Common myeloid progenitor, CD34-positive (primary cell): ENCODE measurements around the gene PTCHD1.

Experiments
- CTCF ChIA-PET: fragments of 350-600 bp; sonication (Branson Sonifier 250); formaldehyde crosslinking; loops from one replicate; lab custom pipeline; 2021; ENCODE audit warnings: antibody characterized with exemption; lab: Charles Lee
- POLR2A ChIA-PET: fragments of 350-600 bp; sonication (Branson Sonifier 250); formaldehyde crosslinking; loops from one replicate; lab custom pipeline; 2021; ENCODE audit warnings: antibody characterized with exemption; lab: Charles Lee
- DNase-seq, 3 donors: peaks; one replicate each; pipeline versions ENCODE4 v3.0.0 to v3.0.0-alpha.2; 2013
- H3K27ac ChIP-seq, 2 experiments: 1 replicate in 1 of 2; 2 replicates in 1 of 2; pipeline ENCODE4 v1.7.0; 2013; ENCODE audit warnings: inconsistent platforms in 2 of 2, low read length in 2 of 2, mild to moderate bottlenecking in 2 of 2, low read depth in 1 of 2, moderate library complexity in 1 of 2; ENCODE audit not compliant: severe bottlenecking in 2 of 2, insufficient read depth in 1 of 2, poor library complexity in 1 of 2
- H3K27me3 ChIP-seq, 5 experiments: replicated peaks in 2 of 5; 1 replicate in 3 of 5; 2 replicates in 2 of 5; pipeline versions ENCODE4 v1.6.1 to v1.7.0; 2013; ENCODE audit warnings: low read length in 4 of 5, mild to moderate bottlenecking in 2 of 5, moderate library complexity in 2 of 5, inconsistent platforms in 1 of 5; ENCODE audit not compliant: insufficient read depth in 5 of 5, control insufficient read depth in 4 of 5
- H3K36me3 ChIP-seq, 4 experiments: 1 replicate in 2 of 4; 2 replicates in 2 of 4; pipeline versions ENCODE4 v1.6.1 to v1.7.0; 2013; ENCODE audit warnings: low read length in 3 of 4, control low read depth in 1 of 4, mild to moderate bottlenecking in 1 of 4; ENCODE audit not compliant: control insufficient read depth in 4 of 4, insufficient read depth in 4 of 4
- H3K4me1 ChIP-seq, 4 experiments: 1 replicate in 3 of 4; 2 replicates in 1 of 4; pipeline versions ENCODE4 v1.6.1 to v1.7.1; 2013; ENCODE audit warnings: low read length in 3 of 4, mild to moderate bottlenecking in 3 of 4, control low read depth in 1 of 4, inconsistent platforms in 1 of 4, moderate library complexity in 1 of 4; ENCODE audit not compliant: control insufficient read depth in 4 of 4, insufficient read depth in 4 of 4; ENCODE audit errors: control extremely low read depth in 1 of 4
- H3K4me3 ChIP-seq, 7 experiments: 1 replicate in 4 of 7; 2 replicates in 3 of 7; pipeline versions ENCODE4 v1.5.1 to v1.7.0; 2013; ENCODE audit warnings: mild to moderate bottlenecking in 7 of 7, low read length in 6 of 7, moderate library complexity in 6 of 7, inconsistent platforms in 2 of 7, low read depth in 2 of 7, control low read depth in 1 of 7; ENCODE audit not compliant: insufficient read depth in 4 of 7, control insufficient read depth in 1 of 7; ENCODE audit errors: extremely low read depth in 1 of 7
- H3K9me3 ChIP-seq, 5 experiments: 1 replicate in 4 of 5; 2 replicates in 1 of 5; pipeline versions ENCODE4 v1.6.1 to v1.7.1; 2013; ENCODE audit warnings: low read length in 4 of 5, mild to moderate bottlenecking in 2 of 5, inconsistent platforms in 1 of 5, low read depth in 1 of 5, moderate library complexity in 1 of 5; ENCODE audit not compliant: control insufficient read depth in 4 of 5, insufficient read depth in 2 of 5; ENCODE audit errors: control extremely low read depth in 1 of 5
- WGBS: methylation state at CpG from one replicate; pipeline ENCODE4 v1.1.5; 2013; ENCODE audit not compliant: insufficient coverage; 5-methylcytosine and 5-hydroxymethylcytosine counted together

Gene PTCHD1

GRCh38 chrX:23344904-23345271 lies 10.2 kb downstream of the PTCHD1 start:
- Histone ChIP-seq H3K27me3 (peaks cover 0 to 26% (median 0%) of the 10 kb centered on the region in 5 experiments), H3K4me1 (peaks cover 0 to 2% (median 0%) of the 10 kb centered on the region in 4 experiments), H3K4me3 (no peak overlapping the region), H3K9me3 (no peaks in the 10 kb centered on the region), H3K27ac (no peak overlapping the region), H3K36me3 (no peaks in the 10 kb centered on the region)
- 86% methylated on average over 1 of the region's 2 CpGs for WGBS
- ChIA-PET POLR2A (no interaction called here), CTCF (no interaction called here)
- DNase-seq, result no peak

DNA sequence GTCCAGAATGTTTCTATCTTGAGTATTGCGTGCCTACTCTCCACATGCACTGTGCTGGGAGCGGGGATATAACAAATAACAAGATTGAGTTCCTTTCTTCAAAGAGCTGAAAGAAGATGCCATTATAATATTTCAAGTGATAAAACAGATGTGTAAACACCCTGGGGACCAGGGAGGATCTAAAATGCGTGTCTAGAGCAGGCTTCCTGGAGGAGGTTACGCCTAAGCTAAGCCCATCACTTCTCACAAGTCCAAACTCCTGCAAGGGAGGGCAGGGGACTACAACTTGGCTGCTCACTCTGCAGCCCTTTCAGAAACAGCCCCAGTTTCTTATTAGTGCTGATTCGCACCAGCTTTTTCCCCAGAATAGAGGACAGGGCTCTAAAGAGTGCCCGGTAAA lies 21.5 kb downstream of the PTCHD1 start:
- 89% methylated on average over 6 of the region's 6 CpGs for WGBS
- POLR2A ChIA-PET, result no interaction called here
- CTCF ChIA-PET, result no interaction called here

GRCh38 chrX:23364416-23364815 lies 29.8 kb downstream of the PTCHD1 start:
- H3K27me3 ChIP-seq, result no peaks in the 10 kb centered on the region
- H3K9me3 ChIP-seq, result no peaks in the 10 kb centered on the region
- no peak for DNase-seq
- no peak overlapping the region for H3K4me3 ChIP-seq
- CTCF ChIA-PET, result interaction anchor here (1.8 kb wide), 1 partner anchor 131 kb away, joined by 3 read pairs; no protein-coding TSS in a partner anchor
- 89% methylated on average over 3 of the region's 3 CpGs for WGBS
- H3K4me1 ChIP-seq, result peaks cover 0 to 24% (median 2%) of the 10 kb centered on the region in 4 experiments
- POLR2A ChIA-PET, result no interaction called here
- no peaks in the 10 kb centered on the region for H3K36me3 ChIP-seq
- no peak overlapping the region for H3K27ac ChIP-seq

More for the DNA sequence above, 21.5 kb downstream of the PTCHD1 start:
- no peaks in the 10 kb centered on the region for H3K9me3 ChIP-seq
- H3K4me3 ChIP-seq, result no peak overlapping the region
- no peaks in the 10 kb centered on the region for H3K27me3 ChIP-seq
- no peak overlapping the region for H3K27ac ChIP-seq
- H3K4me1 ChIP-seq, result no peaks in the 10 kb centered on the region
- H3K36me3 ChIP-seq, result no peaks in the 10 kb centered on the region
- DNase-seq, result no peak

DNA sequence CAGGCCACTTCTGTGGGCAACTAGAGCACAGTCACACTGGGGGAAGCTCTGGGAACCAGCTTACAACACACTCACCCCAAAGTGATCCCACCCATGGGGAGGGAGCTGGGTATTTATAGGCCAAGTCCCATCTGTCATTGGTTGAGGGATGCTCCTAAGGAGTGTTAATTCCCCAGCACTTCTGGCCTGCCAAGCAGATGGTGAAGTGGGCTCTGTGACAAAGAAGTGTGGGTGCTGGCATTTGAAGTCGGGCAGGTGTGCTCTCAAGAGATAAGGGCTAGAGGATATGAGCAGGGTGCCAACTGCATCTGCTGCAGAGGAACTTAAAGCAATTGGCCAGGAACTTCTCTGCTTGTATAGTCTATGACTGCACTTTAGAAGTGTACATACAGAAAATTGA lies 30.9 kb downstream of the PTCHD1 start:
- peak; percentile 85 to 98 (median 95) for DNase-seq
- no peaks in the 10 kb centered on the region for H3K36me3 ChIP-seq
- POLR2A ChIA-PET, result interaction anchor here (1.4 kb wide), 1 partner anchor 15 kb away, joined by 5 read pairs; no protein-coding TSS in a partner anchor
- no peak overlapping the region for H3K4me3 ChIP-seq
- peaks cover 0 to 24% (median 2%) of the 10 kb centered on the region in 4 experiments for H3K4me1 ChIP-seq
- H3K9me3 ChIP-seq, result no peaks in the 10 kb centered on the region
- CTCF ChIA-PET, result interaction anchor here (1.8 kb wide), 1 partner anchor 130 kb away, joined by 3 read pairs; no protein-coding TSS in a partner anchor
- WGBS, result no CpG with 5 or more reads among the region's 1 CpG
- H3K27me3 ChIP-seq, result no peaks in the 10 kb centered on the region
- H3K27ac ChIP-seq, result no peak overlapping the region

DNA sequence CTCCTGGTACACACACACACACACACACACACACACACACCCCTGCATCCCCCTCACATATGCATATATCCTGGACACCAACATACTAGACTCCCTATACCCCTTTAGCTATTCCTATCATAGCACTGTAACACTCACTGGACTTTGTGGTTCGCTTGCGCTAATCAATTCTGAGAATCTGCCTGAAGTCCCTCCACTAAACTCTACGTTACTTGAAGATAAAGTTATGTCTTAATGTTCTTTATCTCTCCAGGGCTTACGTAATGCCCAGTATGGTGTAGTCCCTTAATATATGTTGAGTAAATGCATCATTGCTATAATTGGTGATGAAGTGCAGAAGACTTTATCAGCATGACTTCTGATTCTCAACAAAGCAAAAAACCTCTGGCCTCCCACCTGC lies 32.3 kb downstream of the PTCHD1 start:
- Histone ChIP-seq H3K27ac (no peak overlapping the region), H3K36me3 (no peaks in the 10 kb centered on the region), H3K27me3 (no peaks in the 10 kb centered on the region), H3K4me1 (peaks cover 0 to 24% (median 2%) of the 10 kb centered on the region in 4 experiments), H3K4me3 (no peak overlapping the region), H3K9me3 (no peaks in the 10 kb centered on the region)
- POLR2A ChIA-PET, result no interaction called here
- DNase-seq, result no peak
- CTCF ChIA-PET, result no interaction called here
- WGBS, result no CpG with 5 or more reads among the region's 4 CpGs

- 36% methylated on average over 3 of the region's 6 CpGs for WGBS
- Histone ChIP-seq H3K36me3 (no peaks in the 10 kb centered on the region), H3K9me3 (no peaks in the 10 kb centered on the region), H3K27me3 (peaks cover 0 to 6% (median 0%) of the 10 kb centered on the region in 5 experiments), H3K4me1 (peaks cover 0 to 22% (median 2%) of the 10 kb centered on the region in 4 experiments), H3K27ac (no peak overlapping the region), H3K4me3 (no peak overlapping the region)
- DNase-seq, result peak in 2 of 3 donors; percentile 13
- POLR2A ChIA-PET, result no interaction called here
- CTCF ChIA-PET, result interaction anchor here (2.4 kb wide), 1 partner anchor 9 kb away, joined by 5 read pairs; no protein-coding TSS in a partner anchor
Measured at GRCh38 chrX:23369027-23369426, 34.4 kb downstream of the PTCHD1 start.

DNA sequence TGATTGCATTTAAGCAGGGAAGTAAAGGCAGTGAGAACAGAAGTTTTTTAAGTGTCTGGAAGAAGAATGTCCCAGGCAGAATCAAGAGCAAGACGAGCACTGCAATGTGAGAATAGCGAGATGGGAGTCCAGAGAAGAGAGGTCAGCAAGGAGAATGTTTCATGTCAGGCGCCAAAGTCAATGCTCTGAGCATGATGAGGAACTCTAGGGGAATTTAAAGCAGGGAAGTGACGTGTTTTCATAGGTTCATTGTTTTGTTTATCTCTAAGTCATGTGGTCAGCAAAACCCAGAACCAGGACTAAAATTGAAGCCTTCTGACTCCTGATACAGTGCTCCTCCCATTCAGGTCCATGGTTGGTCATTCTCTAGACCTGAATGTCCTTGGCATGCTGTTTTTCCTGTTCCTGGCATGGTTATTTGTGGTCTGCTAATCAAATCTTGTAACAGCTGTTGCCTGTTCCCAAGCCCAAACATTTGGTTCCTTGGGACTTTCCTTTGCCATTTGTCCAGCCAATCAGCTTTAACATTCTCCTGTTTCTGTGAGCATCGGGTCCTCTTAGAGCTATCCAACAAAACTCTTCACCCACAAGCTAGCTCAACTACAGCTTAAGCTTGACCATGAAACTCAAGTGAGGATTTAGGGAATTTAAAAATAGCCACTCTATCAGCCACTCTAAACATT lies 37.7 kb downstream of the PTCHD1 start:
- ChIA-PET POLR2A (no interaction called here), CTCF (interaction anchor here (2.0 kb wide), 1 partner anchor 9 kb away, joined by 8 read pairs; no protein-coding TSS in a partner anchor)
- Histone ChIP-seq H3K27me3 (peaks cover 0 to 6% (median 0%) of the 10 kb centered on the region in 5 experiments), H3K4me1 (no peaks in the 10 kb centered on the region), H3K27ac (no peak overlapping the region), H3K36me3 (no peaks in the 10 kb centered on the region), H3K4me3 (no peak overlapping the region), H3K9me3 (no peaks in the 10 kb centered on the region)
- DNase-seq, result no peak
- 77% methylated on average over 4 of the region's 5 CpGs for WGBS
